ENCODE results near the gene ZNF669.

The ZNF669 gene

GRCh38 chr1:247114351-247115140, 10.4 kb upstream of the ZNF669 start:
- POLR2A ChIA-PET: no interaction called here
- no peak overlapping the region for H3K4me3 ChIP-seq (ENCODE audit: low read depth, low read length)
- TF ChIP-seq CTCF (IDR thresholded peaks at IDR 0.05; ENCODE audit: insufficient read depth, low read length, missing control alignments): no peak
- DNase-seq (ENCODE audit: low read depth, low spot score): no peak
- CTCF ChIA-PET: no interaction called here

- no peak for DNase-seq (ENCODE audit: low read depth, low spot score)
- ChIA-PET POLR2A (no interaction called here), CTCF (no interaction called here)
- H3K4me3 ChIP-seq (ENCODE audit: low read depth, low read length): no peak overlapping the region
- TF ChIP-seq CTCF (IDR thresholded peaks at IDR 0.05; ENCODE audit: insufficient read depth, low read length, missing control alignments): no peak
These were observed 9.6 kb upstream of the ZNF669 start for GRCh38 chr1:247113733-247114271.

GRCh38 chr1:247113094-247113497, 8.9 kb upstream of the ZNF669 start:
- TF ChIP-seq CTCF (IDR thresholded peaks at IDR 0.05; ENCODE audit: insufficient read depth, low read length, missing control alignments): no peak
- ChIA-PET CTCF (no interaction called here), POLR2A (no interaction called here)
- no peak for DNase-seq (ENCODE audit: low read depth, low spot score)
- no peak overlapping the region for H3K4me3 ChIP-seq (ENCODE audit: low read depth, low read length)

GRCh38 chr1:247112479-247112781, 8.3 kb upstream of the ZNF669 start:
- POLR2A ChIA-PET: no interaction called here
- H3K4me3 ChIP-seq (ENCODE audit: low read depth, low read length): no peak overlapping the region; the same call in 1 of the 2 replicates

GRCh38 chr1:247111700-247112478, 7.7 kb upstream of the ZNF669 start:
- TF ChIP-seq CTCF (IDR thresholded peaks at IDR 0.05; ENCODE audit: insufficient read depth, low read length, missing control alignments): no peak
- ChIA-PET CTCF (interaction anchor here (1.1 kb wide), 1 partner anchor 261 kb away, joined by 3 read pairs; no protein-coding TSS in a partner anchor), POLR2A (no interaction called here)
- DNase-seq (ENCODE audit: low read depth, low spot score): no peak
- peak overlapping the region; percentile 60 for H3K4me3 ChIP-seq (ENCODE audit: low read depth, low read length)

More at GRCh38 chr1:247112479-247112781, 8.3 kb upstream of the ZNF669 start:
- no peak for TF ChIP-seq CTCF (IDR thresholded peaks at IDR 0.05; ENCODE audit: insufficient read depth, low read length, missing control alignments)
- CTCF ChIA-PET: no interaction called here
- DNase-seq (ENCODE audit: low read depth, low spot score): no peak

GRCh38 chr1:247111259-247111699, 7.1 kb upstream of the ZNF669 start:
- no peak for DNase-seq (ENCODE audit: low read depth, low spot score)
- ChIA-PET CTCF (interaction anchor here (1.1 kb wide), 1 partner anchor 261 kb away, joined by 3 read pairs; no protein-coding TSS in a partner anchor), POLR2A (interaction anchor here (0.7 kb wide), 1 partner anchor 100 kb away, joined by 3 read pairs; no protein-coding TSS in a partner anchor)
- TF ChIP-seq CTCF (IDR thresholded peaks at IDR 0.05; ENCODE audit: insufficient read depth, low read length, missing control alignments): no peak
- H3K4me3 ChIP-seq (ENCODE audit: low read depth, low read length): peak overlapping the region; percentile 60

Data from AG04449 (cell line).